K562 (cell line): ENCODE data around the gene KRTAP10-4.

Experiments
- ATF1 ChIP-seq, 2 experiments: fragments of 450-650 bp in 1 of 2; IDR thresholded peaks; 2 replicates each; pipeline ENCODE4 v1.6.1; 2016; ENCODE audit warnings: missing compliant biosample characterization in 1 of 2, missing genetic modification characterization in 1 of 2
- CTCF ChIP-seq, 3 experiments: IDR thresholded peaks in 2 of 3; conservative IDR thresholded peaks in 1 of 3; 2 replicates each; pipeline ENCODE4 v1.5.1; 2011 to 2012; ENCODE audit warnings: low read length in 3 of 3, mild to moderate bottlenecking in 3 of 3, control low read depth in 2 of 3, improper control_type of control experiment in 1 of 3, inconsistent platforms in 1 of 3, low read depth in 1 of 3, mixed read lengths in 1 of 3, moderate library complexity in 1 of 3; ENCODE audit not compliant: insufficient read depth in 2 of 3
- ZNF143 ChIP-seq: sonication (generic); formaldehyde crosslinking; IDR thresholded peaks from 2 replicates; pipeline ENCODE4 v1.9.0; 2022; ENCODE audit warnings: mild to moderate bottlenecking, missing genetic modification reagents

- TF ChIP-seq ATF1 (CRISPR knock-in tag; IDR thresholded peaks at IDR 0.05) (no peak), ATF1 (tag; IDR thresholded peaks at IDR 0.05) (no peak), ZNF143 (CRISPR knock-in tag) (no peak), CTCF (IDR thresholded peaks at IDR 0.05 in 2 of 3, conservative IDR thresholded peaks at IDR 0.05 in 1 of 3; ENCODE audit: insufficient read depth in 2 of 3, low read depth in 1 of 3, low read length in 3 of 3) (no peak)
These were observed 1.9 kb downstream of the KRTAP10-4 start for GRCh38 chr21:44575307-44576024.
